IMR-90 (cell line): ENCODE measurements around the gene ACAP1. TPM values are rescaled to one million over a fixed set of nuclear protein-coding genes. Genes with fewer than 3 reads are reported as not detected.

Experiments used
- ATAC-seq: fragments of 200-7000 bp; cut with Tn5 transposase; 2 replicates; pipeline ENCODE4 v1.9.1; 2020; ENCODE audit warnings: low read depth, mild to moderate bottlenecking, moderate library complexity
- BruUV-seq: library from RNA; stranded (reverse); fragments of 400-500 nt; replicated peaks from 2 replicates; lab custom pipeline; 2021; lab: Mats Ljungman, UMichigan
- CTCF ChIA-PET: fragments of 300-600 bp; formaldehyde crosslinking; extraction: SDS; loops from one replicate; lab custom pipeline; 2021; ENCODE audit warnings: antibody characterized with exemption; lab: Yijun Ruan, JAX
- POLR2A ChIA-PET: fragments of 300-600 bp; sonication (Branson Sonifier 250); formaldehyde crosslinking; loops from one replicate; lab custom pipeline; 2022; ENCODE audit warnings: antibody characterized with exemption; ENCODE audit not compliant: unreplicated experiment; lab: Charles Lee
- DNase-seq: peaks from one replicate; pipeline ENCODE4 v3.0.0; 2013
- H2AFZ ChIP-seq: replicated peaks from 2 replicates; pipeline ENCODE3; 2013; ENCODE audit warnings: low read length, mild to moderate bottlenecking; ENCODE audit not compliant: poor library complexity
- H2AK5ac ChIP-seq: 2 replicates; pipeline ENCODE4 v1.6.1; 2013; ENCODE audit warnings: low read depth, low read length, inconsistent platforms
- H2AK9ac ChIP-seq: replicated peaks from 2 replicates; pipeline ENCODE3; 2013; ENCODE audit warnings: mild to moderate bottlenecking, low read depth, low read length, moderate library complexity; ENCODE audit not compliant: poor library complexity
- H2BK120ac ChIP-seq: 2 replicates; pipeline ENCODE4 v1.6.1; 2013; ENCODE audit warnings: low read depth, low read length, inconsistent platforms
- H2BK15ac ChIP-seq: 3 replicates; pipeline ENCODE4 v1.6.1; 2013; ENCODE audit warnings: low read depth, low read length, inconsistent platforms
- H2BK20ac ChIP-seq: 2 replicates; pipeline ENCODE4 v1.6.1; 2013; ENCODE audit warnings: low read depth, mild to moderate bottlenecking, inconsistent platforms, low read length, moderate library complexity
- H2BK5ac ChIP-seq: 2 replicates; pipeline ENCODE4 v1.6.1; 2013; ENCODE audit warnings: mild to moderate bottlenecking, low read depth, low read length, inconsistent platforms; ENCODE audit not compliant: poor library complexity, severe bottlenecking
- H3K14ac ChIP-seq: replicated peaks from 2 replicates; pipeline ENCODE4 v1.6.1; 2013; ENCODE audit warnings: low read depth, low read length, inconsistent platforms
- H3K18ac ChIP-seq: 2 replicates; pipeline ENCODE4 v1.6.1; 2013; ENCODE audit warnings: low read depth, low read length, control low read depth
- H3K23ac ChIP-seq: 2 replicates; pipeline ENCODE4 v1.6.1; 2013; ENCODE audit warnings: low read depth, low read length, inconsistent platforms
- H3K27ac ChIP-seq: 2 replicates; pipeline ENCODE4 v1.5.1; 2013; ENCODE audit warnings: mild to moderate bottlenecking, control low read depth, low read length; ENCODE audit not compliant: insufficient read depth
- H3K27me3 ChIP-seq: 2 replicates; pipeline ENCODE4 v1.6.1; 2013; ENCODE audit warnings: low read length; ENCODE audit not compliant: control insufficient read depth, insufficient read depth
- H3K36me3 ChIP-seq: 2 replicates; pipeline ENCODE4 v1.6.1; 2013; ENCODE audit warnings: low read length, mixed read lengths; ENCODE audit not compliant: control insufficient read depth, insufficient read depth
- H3K4ac ChIP-seq: 2 replicates; pipeline ENCODE4 v1.6.1; 2013; ENCODE audit warnings: low read depth, low read length, inconsistent platforms
- H3K4me1 ChIP-seq: 2 replicates; pipeline ENCODE4 v1.6.1; 2013; ENCODE audit warnings: low read length, mixed read lengths; ENCODE audit not compliant: control insufficient read depth, insufficient read depth
- H3K4me2 ChIP-seq: 2 replicates; pipeline ENCODE4 v1.6.1; 2013; ENCODE audit warnings: low read depth, mild to moderate bottlenecking, control low read depth, low read length, moderate library complexity
- H3K4me3 ChIP-seq: 2 replicates; pipeline ENCODE4 v1.5.1; 2013; ENCODE audit warnings: low read depth, mild to moderate bottlenecking, control low read depth, low read length, moderate library complexity; ENCODE audit not compliant: insufficient read depth
- H3K56ac ChIP-seq: 2 replicates; pipeline ENCODE4 v1.6.1; 2013; ENCODE audit warnings: low read length, inconsistent platforms; ENCODE audit not compliant: insufficient read depth; ENCODE audit errors: extremely low read depth
- H3K79me1 ChIP-seq, 2 experiments: 2 replicates each; pipeline ENCODE4 v1.6.1; 2013; ENCODE audit warnings: low read length in 2 of 2, inconsistent platforms in 1 of 2, low read depth in 1 of 2
- H3K9ac ChIP-seq: 2 replicates; pipeline ENCODE4 v1.6.1; 2013; ENCODE audit warnings: low read depth, low read length, control low read depth
- H3K9me1 ChIP-seq: 2 replicates; pipeline ENCODE4 v1.6.1; 2013; ENCODE audit warnings: low read length, inconsistent platforms; ENCODE audit not compliant: insufficient read depth
- H3K9me3 ChIP-seq: 2 replicates; pipeline ENCODE4 v1.6.1; 2013; ENCODE audit warnings: low read length; ENCODE audit not compliant: control insufficient read depth, insufficient read depth
- H4K20me1 ChIP-seq: 2 replicates; pipeline ENCODE4 v1.6.1; 2013; ENCODE audit warnings: low read length, inconsistent platforms; ENCODE audit not compliant: insufficient read depth
- H4K5ac ChIP-seq: 2 replicates; pipeline ENCODE4 v1.6.1; 2013; ENCODE audit warnings: mild to moderate bottlenecking, low read depth, low read length, control low read depth
- H4K8ac ChIP-seq, 2 experiments: 2 replicates each; pipeline ENCODE4 v1.6.1; 2013; ENCODE audit warnings: low read depth in 2 of 2, low read length in 2 of 2, control low read depth in 1 of 2, inconsistent platforms in 1 of 2
- H4K91ac ChIP-seq: 2 replicates; pipeline ENCODE4 v1.6.1; 2013; ENCODE audit warnings: low read depth, low read length, inconsistent platforms; ENCODE audit not compliant: insufficient read depth
- MAZ ChIP-seq: IDR thresholded peaks from 2 replicates; pipeline ENCODE4 v1.6.1; 2012; ENCODE audit warnings: low read depth, mild to moderate bottlenecking, low read length, improper control_type of control experiment, moderate library complexity, borderline replicate concordance
- POLR2A ChIP-seq: IDR thresholded peaks from 2 replicates; pipeline ENCODE4 v1.6.1; 2012; ENCODE audit warnings: mild to moderate bottlenecking, low read depth, low read length
- SMC3 ChIP-seq: fragments of 150-350 bp; IDR thresholded peaks from 2 replicates; pipeline ENCODE4 v1.6.1; 2016; ENCODE audit warnings: low read depth, mild to moderate bottlenecking, antibody characterized with exemption, low read length, moderate library complexity
- WGBS, 2 experiments: methylation state at CpG; one replicate each; pipeline versions ENCODE4 v1.1.5 to v1.1.7; 2013; ENCODE audit warnings: missing lambda C conversion rate in 2 of 2; ENCODE audit not compliant: insufficient read length in 1 of 2; ENCODE audit errors: extremely low coverage in 2 of 2; 5-methylcytosine and 5-hydroxymethylcytosine counted together
- dilution Hi-C: fragments of 300-500 bp; cut with HindIII; formaldehyde crosslinking; loops from one replicate; pipeline ENCODE4 v1.14.3; 2018; ENCODE audit warnings: low sequenced_read_pairs; ENCODE audit not compliant: unreplicated experiment
- in situ Hi-C: fragments of 300-500 bp; cut with MboI; formaldehyde crosslinking; loops from 3 replicates; pipeline ENCODE4 v1.14.3; 2019; ENCODE audit warnings: low sequenced_read_pairs, inconsistent platforms, mixed read lengths
- intact Hi-C: fragments of 100-400 bp; cut with micrococcal nuclease; formaldehyde crosslinking; loops from 2 replicates; pipeline ENCODE4 v1.10.0; 2022
- polyA plus RNA-seq, 3 experiments: library from polyadenylated mRNA; depleted of rRNA; stranded (reverse); fragments of >200 nt; gene quantifications; 2 replicates each; pipeline ENCODE4 v1.2.3, GENCODE V29; 2012; ENCODE audit warnings: low replicate concordance in 1 of 3
- total RNA-seq: library from RNA; depleted of rRNA; stranded (reverse); fragments of >200 nt; gene quantifications from 2 replicates; pipeline ENCODE4 v1.2.3, GENCODE V29; 2012

Gene ACAP1
- total and polyA plus RNA-seq, 2 of the 4 experiments (the other 2 are of a cell fraction) = under 0.01 to 2.1 TPM

DNA sequence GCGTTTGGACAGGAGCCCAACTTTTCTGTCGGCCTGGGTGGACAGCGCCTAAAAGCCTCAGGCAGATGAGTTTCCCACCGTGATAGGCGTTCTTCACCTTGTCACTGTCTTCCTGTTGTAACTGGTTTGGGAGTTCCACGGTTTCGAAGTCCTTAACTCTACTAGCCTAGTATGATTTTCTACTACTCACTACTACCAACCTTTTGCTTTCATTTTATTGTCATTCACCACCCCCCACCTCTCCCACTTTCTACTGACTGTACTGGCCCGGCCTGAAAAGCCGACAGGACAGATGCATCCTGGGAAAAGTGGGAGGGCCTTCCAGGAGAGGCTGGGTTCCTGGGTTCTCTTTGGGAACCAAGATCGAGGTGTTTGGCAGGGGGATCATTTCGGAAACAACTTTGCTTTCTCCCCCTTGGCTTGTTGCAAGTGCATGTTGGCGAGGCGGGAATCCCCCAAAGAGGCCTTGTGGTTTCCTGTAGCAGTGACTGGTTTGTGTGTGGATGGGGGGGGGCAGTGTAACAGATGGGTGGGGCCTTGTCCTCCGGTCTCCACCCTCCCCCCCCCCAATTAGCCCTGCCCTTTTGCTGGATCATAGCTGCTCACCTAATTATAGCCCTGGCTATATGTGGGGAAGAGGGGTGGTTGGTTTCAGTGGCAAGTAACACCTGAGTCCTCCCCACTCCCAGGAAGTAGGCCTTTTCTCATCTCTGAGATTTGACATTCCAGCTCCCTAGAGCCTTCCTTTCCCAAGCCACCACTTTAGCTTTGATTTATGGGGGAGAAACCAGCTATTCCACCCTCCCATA is 27.5 kb upstream of the ACAP1 start:
- Histone ChIP-seq H3K9me1 (peaks cover 13% of the 10 kb centered on the region), H3K18ac (no peak overlapping the region; the same call in 1 of the 2 replicates), H2AK9ac (peak overlapping the region; percentile 99), H2AFZ (peak overlapping the region; percentile 41), H4K20me1 (peaks cover 54% of the 10 kb centered on the region), H3K4me2 (peak overlapping the region; percentile 98), H4K5ac (no peak overlapping the region), H4K91ac (peak overlapping the region; percentile 26), H2BK20ac (no peak overlapping the region), H3K9ac (peak overlapping the region; percentile 77), H2BK15ac (no peak overlapping the region), H3K9me3 (no peaks in the 10 kb centered on the region), H3K14ac (peak overlapping the region; percentile 50), H3K27ac (peak overlapping the region; percentile 74), H2BK5ac (peak overlapping the region; percentile 87), H3K4me3 (peak overlapping the region; percentile 68), H3K36me3 (peaks cover 31% of the 10 kb centered on the region), H3K4ac (peak overlapping the region; percentile 78), H3K27me3 (no peaks in the 10 kb centered on the region), H3K79me1 (peaks cover 22 to 50% of the 10 kb centered on the region in 2 experiments; a peak in 3 of 4 replicates), H2BK120ac (0 out of 2 replicates have a peak overlapping the region, but pooled peaks have one; percentile 1), H4K8ac (peak overlapping the region in 1 of 2 experiments; percentile 69; a peak in 1 of 4 replicates), H2AK5ac (peak overlapping the region; percentile 87; the same call in 1 of the 2 replicates), H3K23ac (peak overlapping the region; percentile 78; the same call in 1 of the 2 replicates), H3K56ac (peak overlapping the region; percentile 76), H3K4me1 (peaks cover 2% of the 10 kb centered on the region; the same call in 1 of the 2 replicates)
- TF ChIP-seq SMC3 (no peak), POLR2A (peak; percentile 87), MAZ (0 out of 2 replicates have a peak, but pooled peaks have one; percentile 18)
- ATAC-seq (peak; percentile 30), DNase-seq (peak; percentile 77)
- dilution Hi-C loops (no loop called here), in situ Hi-C loops (loop anchor here (10.0 kb wide), 1 partner anchor 264 kb away; the partner anchor contains the start of gene SLC16A11), intact Hi-C loops (no loop called here)
- no TSS peak for BruUV-seq
- POLR2A ChIA-PET = no interaction called here
- CTCF ChIA-PET = interaction anchor here (0.9 kb wide), 1 partner anchor 11 kb away, joined by 3 read pairs; no protein-coding TSS in a partner anchor
- WGBS, 2 experiments = 0% methylated on average over 2 of the region's 14 CpGs; no CpG with 5 or more reads in 1 of the 2 experiments
